HG02623 (cell line): Measurements from ENCODE around the gene FUT7.

Source experiments
- ATAC-seq: cut with Tn5 transposase; IDR thresholded peaks from one replicate; pipeline ENCODE4 v1.9.1; 2021; ENCODE audit warnings: moderate library complexity; ENCODE audit not compliant: unreplicated experiment

FUT7 gene

GRCh38 chr9:137031904-137032640 lies at the start of gene FUT7:
Gene FUT7 (minus strand): TSS chr9:137032088. CDS start chr9:137031991, 97 bp downstream.
- ATAC-seq: no peak

- no peak for ATAC-seq
These were observed 48.6 kb upstream of the FUT7 start for GRCh38 chr9:137080260-137081122.

- no peak for ATAC-seq
These were observed 47.5 kb upstream of the FUT7 start for GRCh38 chr9:137079401-137079787.

- ATAC-seq: no peak
These were observed 47.0 kb upstream of the FUT7 start for GRCh38 chr9:137078701-137079400.

DNA sequence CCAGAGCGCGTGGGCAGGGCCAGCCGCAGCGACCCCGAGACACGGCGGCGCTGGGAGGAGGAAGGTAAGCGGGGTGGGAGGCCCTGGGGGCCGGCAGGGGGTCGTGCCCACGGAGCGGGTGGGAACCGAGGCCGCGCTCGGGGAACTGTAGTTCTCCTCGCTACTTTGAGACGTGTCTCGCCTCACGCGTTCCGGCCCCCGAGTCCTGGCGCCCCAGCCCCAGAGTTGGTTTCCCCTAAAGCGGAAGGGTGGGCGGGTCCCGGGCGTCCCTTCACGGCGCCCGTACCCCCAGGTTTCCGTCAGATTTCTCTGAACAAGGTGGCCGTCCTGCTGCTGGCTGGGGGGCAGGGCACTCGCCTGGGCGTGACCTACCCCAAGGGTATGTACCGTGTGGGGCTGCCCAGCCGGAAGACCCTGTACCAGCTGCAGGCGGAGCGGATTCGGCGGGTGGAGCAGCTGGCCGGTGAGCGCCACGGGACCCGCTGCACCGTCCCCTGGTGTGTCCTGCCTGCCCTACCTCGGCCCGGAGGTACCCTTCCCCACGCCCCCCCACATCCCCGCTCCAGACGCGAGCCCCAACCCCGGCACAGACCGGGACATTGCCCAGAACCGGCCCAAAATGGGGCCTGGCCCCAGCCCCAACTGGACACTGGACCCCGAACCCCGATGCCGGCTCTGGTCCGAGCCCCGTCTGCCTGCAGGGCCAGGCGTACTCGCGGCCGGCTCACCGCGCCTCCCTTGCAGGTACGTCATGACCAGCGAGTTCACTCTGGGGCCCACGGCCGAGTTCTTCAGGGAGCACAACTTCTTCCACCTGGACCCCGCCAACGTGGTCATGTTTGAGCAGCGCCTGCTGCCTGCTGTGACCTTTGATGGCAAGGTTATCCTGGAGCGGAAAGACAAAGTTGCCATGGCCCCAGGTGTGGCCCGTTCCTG lies 46.1 kb upstream of the FUT7 start:
- peak; percentile 17 for ATAC-seq

DNA sequence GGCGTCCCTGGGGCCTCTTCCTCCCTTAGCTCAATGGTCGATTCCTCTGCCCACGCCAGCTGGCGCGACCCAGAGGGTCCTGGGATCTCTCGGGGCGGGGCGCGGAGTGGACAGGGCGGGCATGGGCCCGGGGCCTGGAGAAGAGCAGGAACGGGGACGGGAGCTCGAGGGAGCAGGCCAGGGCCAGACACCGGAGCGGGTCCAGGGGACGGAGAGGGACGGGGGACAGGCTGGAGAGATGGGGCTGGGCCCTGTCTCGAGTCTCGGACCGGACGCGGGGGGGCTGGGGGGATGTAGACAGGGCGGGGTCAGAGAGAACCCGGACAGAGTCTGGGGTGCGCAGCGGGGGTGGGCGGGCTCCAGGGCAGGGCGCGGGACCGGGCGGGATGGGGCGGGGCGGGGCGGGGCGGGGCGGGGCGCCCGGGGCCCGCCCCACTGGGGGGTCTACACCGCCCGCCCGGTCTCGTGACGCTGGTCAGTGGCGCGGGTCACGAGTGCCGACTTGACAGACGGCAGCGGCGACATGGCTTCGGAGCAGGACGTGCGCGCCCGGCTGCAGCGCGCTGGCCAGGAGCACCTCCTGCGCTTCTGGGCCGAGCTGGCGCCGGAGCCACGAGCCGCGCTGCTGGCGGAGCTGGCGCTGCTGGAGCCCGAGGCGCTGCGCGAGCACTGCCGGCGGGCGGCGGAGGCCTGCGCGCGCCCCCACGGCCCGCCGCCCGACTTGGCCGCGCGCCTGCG lies 45.3 kb upstream of the FUT7 start, which contains the start of gene UAP1L1:
UAP1L1 (plus strand) TSS at position 508 of the 738 bp plus-strand sequence; CDS start at position 524, 16 bp downstream.
- peak; percentile 50 for ATAC-seq

GRCh38 chr9:137076636-137077009 lies 44.7 kb upstream of the FUT7 start:
- ATAC-seq: no peak

DNA sequence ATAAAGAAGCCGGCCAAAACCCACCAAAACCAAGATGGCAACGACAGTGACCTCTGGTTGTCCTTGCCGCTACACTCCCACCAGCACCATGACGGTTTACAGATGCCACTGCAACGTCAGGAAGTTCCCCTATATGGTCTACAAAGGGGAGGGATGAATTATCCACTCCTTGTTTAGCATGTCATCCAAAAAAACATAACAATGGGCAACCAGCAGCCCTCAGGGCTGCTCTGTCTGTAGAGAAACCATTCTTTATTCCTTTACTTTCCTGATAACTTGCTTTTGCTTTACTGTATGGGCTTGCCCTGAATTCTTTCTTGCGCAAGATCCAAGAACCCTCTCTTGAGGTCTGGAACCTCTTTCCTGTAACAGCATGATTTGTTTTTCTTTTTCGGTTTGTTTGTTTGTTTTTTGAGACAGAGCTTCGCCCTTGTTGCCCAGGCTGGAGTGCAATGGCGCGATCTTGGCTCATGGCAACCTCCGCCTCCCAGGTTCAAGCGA lies 43.4 kb upstream of the FUT7 start:
- ATAC-seq: no peak

DNA sequence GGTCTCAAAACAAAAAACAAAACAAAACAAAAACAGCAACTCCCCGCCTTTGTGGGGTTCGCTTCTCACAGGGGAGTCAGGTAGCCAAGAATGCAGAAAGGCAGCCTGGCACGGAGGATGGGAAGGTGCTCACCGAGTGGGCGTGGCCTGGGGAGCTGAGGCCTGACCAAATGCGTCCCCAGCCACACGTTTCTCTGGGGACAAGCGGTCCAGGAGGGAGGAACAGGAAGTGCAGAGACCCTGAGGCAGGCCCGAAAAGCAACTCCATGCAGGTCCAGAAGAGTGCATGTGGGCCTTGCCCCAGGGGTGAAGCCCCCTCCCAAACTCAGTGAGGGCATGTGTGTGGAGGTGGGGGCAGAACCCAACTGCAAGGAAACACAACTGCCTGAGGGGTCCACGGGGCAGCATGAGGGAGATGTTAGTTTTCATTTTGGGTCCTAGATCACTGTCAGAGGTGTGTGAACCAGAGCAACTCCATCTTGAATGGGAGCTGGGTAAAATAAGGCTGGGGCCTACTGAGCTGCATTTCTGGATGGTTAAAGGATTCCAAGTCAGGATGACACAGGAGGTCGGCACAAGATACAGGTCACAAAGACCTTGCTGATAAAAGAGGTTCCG lies 42.9 kb upstream of the FUT7 start:
- ATAC-seq: no peak

- no peak for ATAC-seq
These were observed 42.1 kb upstream of the FUT7 start for GRCh38 chr9:137073992-137074399.

- no peak for ATAC-seq
These were observed 39.4 kb upstream of the FUT7 start for GRCh38 chr9:137071282-137071681.

GRCh38 chr9:137070906-137071275 lies 39.0 kb upstream of the FUT7 start:
- ATAC-seq: no peak

DNA sequence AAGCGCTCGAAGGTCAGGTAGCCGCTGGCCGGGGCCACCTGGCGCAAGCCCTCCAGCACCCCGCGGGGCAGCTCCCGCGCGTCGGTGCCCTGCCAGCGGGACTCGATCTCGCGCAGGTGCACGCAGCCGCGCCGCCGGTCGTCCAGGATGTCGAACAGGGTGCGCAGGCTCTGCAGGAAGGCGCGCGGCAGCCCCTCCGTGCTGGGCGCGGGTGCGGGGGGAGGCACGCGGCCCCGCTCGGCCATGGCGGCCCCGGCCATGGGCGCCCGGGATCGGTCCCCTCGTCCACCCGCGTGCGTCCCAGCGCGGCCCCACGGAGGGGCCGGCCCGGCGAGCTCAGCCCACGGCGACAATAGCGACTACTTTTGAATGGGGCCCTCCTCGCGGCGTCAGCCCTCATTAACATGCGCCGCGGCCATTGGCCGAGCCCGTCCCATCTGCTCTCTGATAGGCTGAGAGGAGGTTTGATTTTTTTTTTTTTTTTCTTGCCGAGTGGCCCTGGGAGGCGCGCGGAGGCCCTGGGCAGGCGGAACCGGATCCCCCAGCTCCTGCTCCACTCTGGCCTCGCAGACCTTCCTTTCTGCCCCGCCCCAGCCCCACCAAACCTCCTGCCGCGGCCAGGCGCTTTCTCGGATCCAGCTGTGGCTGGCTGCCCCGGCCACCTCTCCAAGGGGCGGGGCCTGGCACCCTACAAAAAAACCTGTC lies 38.5 kb upstream of the FUT7 start, which contains the start of gene SAPCD2:
SAPCD2 (minus strand) TSS at position 357 of the 705 bp plus-strand sequence; CDS start at position 260, 97 bp downstream.
- ATAC-seq: peak; percentile 72

GRCh38 chr9:137069508-137070091 lies 37.7 kb upstream of the FUT7 start:
- ATAC-seq: no peak

DNA sequence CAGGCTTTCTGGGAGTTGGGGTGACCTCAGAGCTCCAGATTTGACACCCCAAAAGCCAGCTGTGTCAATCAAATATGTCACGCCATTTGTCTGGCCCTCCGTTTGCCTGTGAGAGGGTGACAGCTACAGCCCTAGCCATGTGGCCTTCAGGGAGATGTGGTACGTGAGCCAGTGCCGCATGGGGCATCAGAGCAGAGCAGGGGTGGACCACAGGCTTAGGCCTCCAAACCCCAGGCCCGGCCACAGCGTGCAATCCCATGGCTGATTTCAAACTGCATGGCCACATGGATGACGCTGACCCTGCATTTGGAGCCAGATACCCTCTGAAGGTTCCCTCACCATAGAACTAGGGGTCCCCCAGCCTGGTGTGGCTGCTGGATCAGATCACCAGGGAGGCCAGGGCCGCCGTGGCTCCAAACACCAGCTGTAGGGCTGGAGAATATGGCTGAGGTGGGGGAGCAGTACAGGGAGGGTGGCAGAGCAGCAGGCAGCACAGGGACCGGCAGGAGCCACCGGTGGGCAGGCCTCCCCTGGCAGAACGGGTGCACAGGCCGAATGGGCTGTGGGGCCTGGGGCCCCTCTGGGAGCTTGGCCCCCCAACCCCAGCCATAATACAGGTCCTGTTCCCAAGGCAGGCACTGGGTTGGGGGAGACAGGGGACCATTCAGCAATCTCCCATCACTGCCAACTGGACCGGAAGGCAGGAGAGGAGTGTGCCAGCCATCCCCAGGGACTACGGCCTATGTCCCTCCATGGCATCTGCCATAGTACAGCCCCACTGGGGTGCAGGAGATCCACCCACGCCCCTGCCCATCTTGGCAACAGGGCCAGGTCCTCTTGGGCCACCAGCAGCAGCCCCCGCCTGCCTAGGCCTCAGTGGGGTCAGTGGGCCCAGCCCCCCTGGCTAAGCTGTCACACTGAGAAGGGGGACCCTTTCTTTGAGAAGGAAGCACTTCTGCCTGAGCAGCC lies 36.9 kb upstream of the FUT7 start:
- ATAC-seq: no peak

GRCh38 chr9:137067860-137068538 lies 36.1 kb upstream of the FUT7 start:
- no peak for ATAC-seq
